Right lobe of liver (tissue), 6 donors: ENCODE results near the gene RBM47. TPM values are rescaled to one million over a fixed set of nuclear protein-coding genes. Genes with fewer than 3 reads are reported as not detected.
"Not testable (repeated sequence)": the region's sequence is repeated elsewhere in the genome, so short reads cannot be mapped to it uniquely, and the experiment has no call there.

ENCODE experiments used
- ATAC-seq, 4 donors: fragments of 200-7000 bp; cut with Tn5 transposase; one replicate each; pipeline ENCODE4 v1.9.1; 2020; ENCODE audit warnings: mild to moderate bottlenecking in 4 of 4, moderate library complexity in 4 of 4
- DNase-seq, 3 donors: peaks; one replicate each; pipeline ENCODE4 v3.0.0-alpha.2; 2020
- H3K27ac ChIP-seq, 3 donors: fragments of 200-600 bp; one replicate each; pipeline ENCODE4 v1.8.0; 2022
- H3K27me3 ChIP-seq, 2 donors: fragments of 200-600 bp; one replicate each; pipeline ENCODE4 v1.8.0; 2022
- H3K36me3 ChIP-seq, 4 donors: fragments of 200-600 bp; sonication (generic) in 1 of 4; one replicate each; pipeline versions ENCODE4 v1.5.1 to v1.8.0; 2017 to 2022; ENCODE audit warnings: control low read depth in 1 of 4
- H3K4me1 ChIP-seq, 4 donors: fragments of 200-600 bp; sonication (generic) in 1 of 4; one replicate each; pipeline versions ENCODE4 v1.5.1 to v1.8.0; 2017 to 2022; ENCODE audit warnings: control low read depth in 1 of 4
- H3K4me3 ChIP-seq, 3 donors: fragments of 200-600 bp; one replicate each; pipeline ENCODE4 v1.8.0; 2022
- H3K9me3 ChIP-seq, 4 donors: fragments of 200-600 bp; sonication (generic) in 1 of 4; one replicate each; pipeline versions ENCODE4 v1.5.1 to v1.8.0; 2017 to 2022; ENCODE audit warnings: control low read depth in 1 of 4
- POLR2A ChIP-seq: fragments of 450-650 bp; IDR thresholded peaks from one replicate; pipeline ENCODE4 v1.6.1; 2017; ENCODE audit warnings: antibody characterized with exemption, mild to moderate bottlenecking
- WGBS: methylation state at CpG from one replicate; pipeline ENCODE4 v1.1.6; 2018; ENCODE audit warnings: low coverage, low lambda C conversion rate; ENCODE audit not compliant: insufficient coverage; ENCODE audit errors: missing lambda C conversion rate; 5-methylcytosine and 5-hydroxymethylcytosine counted together
- intact Hi-C, 2 donors: fragments of 100-400 bp; cut with DNase I; formaldehyde crosslinking; loops; one replicate each; pipeline versions ENCODE4 v1.11.2 to v1.14.1; 2022
- total RNA-seq, 6 experiments: library from RNA; depleted of rRNA in 2 of 6; stranded (reverse); fragments of >200 nt in 2 of 6; fragmentation: NEBNext Ultra II Directional in 3 of 6; extraction: Animal tissue kit (Norgen Biotek cat#: 25700) in 3 of 6; gene quantifications; one replicate each; pipeline versions ENCODE4 v1.1.0 to v1.2.4, GENCODE V29; 2016 to 2023
- TF ChIP-seq, protein P1 (sequence below), 4 donors: fragments of 200-600 bp in 3 of 4; fragments of 450-650 bp in 1 of 4; IDR thresholded peaks; one replicate each; pipeline versions ENCODE4 v1.5.1 to v1.8.0; 2016 to 2022; ENCODE audit warnings: antibody characterized with exemption in 4 of 4, mild to moderate bottlenecking in 2 of 4
- donor health status: DM: no; HTN: yes; CAD: no.
- donor health status: DM: no; HTN: no; CAD: no.
- donor health status: DM: no; HTN: no; CAD: no.
- donor health status: DM: no; HTN: yes; CAD: no.
- donor health status: DM: no; HTN: yes; CAD: no.

Gene RBM47
- total RNA-seq, 6 experiments from 2014 or later: 29.5 to 85.0 (median 51.1) TPM

DNA sequence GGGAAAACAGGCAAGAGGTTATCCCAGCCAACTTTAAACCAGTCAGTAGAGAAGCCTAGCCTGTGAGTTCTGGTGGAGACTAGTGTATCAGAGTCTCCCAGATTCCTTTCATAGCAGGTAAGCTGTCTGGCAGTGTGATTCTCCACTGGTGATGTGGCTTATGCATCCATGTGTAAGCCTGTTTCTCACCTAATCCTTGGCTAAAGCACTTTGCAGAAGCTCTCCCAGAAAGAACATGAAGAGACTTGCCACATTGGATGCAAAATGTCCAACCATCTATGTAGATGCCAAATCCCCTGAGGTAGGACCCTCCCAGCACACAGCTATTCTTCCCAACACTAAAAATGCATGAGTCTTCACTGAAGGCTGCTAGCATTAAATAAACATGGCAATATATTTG lies 182.8 kb downstream of the RBM47 start:
- peaks cover 0 to 8% (median under 1%) of the 10 kb centered on the region in 4 donors for H3K36me3 ChIP-seq
- peak overlapping the region; percentile 65 to 91 (median 72) for H3K27ac ChIP-seq
- no peak for TF ChIP-seq POLR2A
- TF ChIP-seq, protein P1, sequence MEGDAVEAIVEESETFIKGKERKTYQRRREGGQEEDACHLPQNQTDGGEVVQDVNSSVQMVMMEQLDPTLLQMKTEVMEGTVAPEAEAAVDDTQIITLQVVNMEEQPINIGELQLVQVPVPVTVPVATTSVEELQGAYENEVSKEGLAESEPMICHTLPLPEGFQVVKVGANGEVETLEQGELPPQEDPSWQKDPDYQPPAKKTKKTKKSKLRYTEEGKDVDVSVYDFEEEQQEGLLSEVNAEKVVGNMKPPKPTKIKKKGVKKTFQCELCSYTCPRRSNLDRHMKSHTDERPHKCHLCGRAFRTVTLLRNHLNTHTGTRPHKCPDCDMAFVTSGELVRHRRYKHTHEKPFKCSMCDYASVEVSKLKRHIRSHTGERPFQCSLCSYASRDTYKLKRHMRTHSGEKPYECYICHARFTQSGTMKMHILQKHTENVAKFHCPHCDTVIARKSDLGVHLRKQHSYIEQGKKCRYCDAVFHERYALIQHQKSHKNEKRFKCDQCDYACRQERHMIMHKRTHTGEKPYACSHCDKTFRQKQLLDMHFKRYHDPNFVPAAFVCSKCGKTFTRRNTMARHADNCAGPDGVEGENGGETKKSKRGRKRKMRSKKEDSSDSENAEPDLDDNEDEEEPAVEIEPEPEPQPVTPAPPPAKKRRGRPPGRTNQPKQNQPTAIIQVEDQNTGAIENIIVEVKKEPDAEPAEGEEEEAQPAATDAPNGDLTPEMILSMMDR (IDR thresholded peaks at IDR 0.05): no peak
- ATAC-seq: peak in 3 of 4 donors; percentile 38 to 52 (median 52)
- no peaks in the 10 kb centered on the region for H3K27me3 ChIP-seq
- H3K4me1 ChIP-seq: peaks cover 0 to 67% (median 24%) of the 10 kb centered on the region in 4 donors
- no peak for DNase-seq
- intact Hi-C loops: no loop called here
- H3K9me3 ChIP-seq: no peaks in the 10 kb centered on the region
- no peak overlapping the region for H3K4me3 ChIP-seq

DNA sequence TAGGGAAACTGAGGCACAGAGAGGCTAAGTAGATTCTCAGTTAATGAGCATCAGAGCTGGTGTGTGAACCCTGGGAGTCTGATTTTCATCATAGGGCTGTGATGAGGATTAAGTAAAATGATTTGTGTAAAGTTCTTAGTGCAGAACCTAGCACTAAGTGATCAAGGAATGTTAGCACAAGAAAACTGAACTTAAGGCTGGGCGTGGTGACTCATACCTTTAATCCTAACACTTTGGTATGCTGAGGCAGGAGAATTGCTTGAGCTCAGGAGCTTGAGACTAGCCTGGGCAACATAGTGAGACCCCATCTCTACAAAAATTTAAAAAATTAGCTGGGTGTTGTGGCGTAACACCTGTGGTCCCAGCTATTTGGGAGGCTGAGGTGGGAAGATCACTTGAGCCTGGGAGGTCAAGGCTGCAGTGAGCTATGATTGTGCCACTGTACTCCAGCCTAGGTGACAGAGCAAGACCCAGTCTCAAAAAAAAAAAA lies 183.4 kb downstream of the RBM47 start:
- H3K36me3 ChIP-seq, H3K27me3 ChIP-seq, intact Hi-C loops, DNase-seq, H3K9me3 ChIP-seq, H3K4me3 ChIP-seq, ATAC-seq: not testable (repeated sequence)
- Histone ChIP-seq H3K27ac (peak overlapping the region; percentile 65 to 91 (median 72)), H3K4me1 (peaks cover 0 to 67% (median 26%) of the 10 kb centered on the region in 4 donors)
- 93% methylated on average over 2 of the region's 2 CpGs for WGBS

DNA sequence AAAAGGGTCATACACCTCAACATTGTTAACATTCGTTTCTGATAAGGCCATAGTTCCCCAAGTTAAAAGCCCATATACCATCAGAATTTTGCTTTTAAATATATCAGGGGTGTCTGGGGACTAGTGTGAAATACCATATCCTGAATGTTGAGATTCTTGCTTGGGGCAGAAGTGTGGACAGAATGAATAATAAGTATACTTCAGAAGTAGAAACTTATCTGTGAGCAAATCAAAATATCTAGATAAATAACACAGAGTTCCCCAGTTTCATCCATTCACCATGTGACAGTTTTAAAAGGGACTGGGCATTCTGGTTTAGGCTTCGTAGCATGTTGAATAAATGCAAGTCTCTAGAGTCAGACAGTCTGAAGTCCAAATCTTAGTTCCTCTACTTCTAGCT lies 184.0 kb downstream of the RBM47 start:
- Histone ChIP-seq H3K36me3 (peaks cover 0 to 8% (median under 1%) of the 10 kb centered on the region in 4 donors), H3K9me3 (no peaks in the 10 kb centered on the region), H3K27ac (peak overlapping the region in 2 of 3 donors; percentile 13 to 91), H3K4me3 (no peak overlapping the region), H3K27me3 (no peaks in the 10 kb centered on the region), H3K4me1 (peaks cover 0 to 67% (median 24%) of the 10 kb centered on the region in 4 donors)
- 25% methylated on average over 2 of the region's 2 CpGs for WGBS
- ATAC-seq: no peak
- no peak for DNase-seq
- intact Hi-C loops: no loop called here
- TF ChIP-seq, protein P1 (IDR thresholded peaks at IDR 0.05): no peak
- no peak for TF ChIP-seq POLR2A

DNA sequence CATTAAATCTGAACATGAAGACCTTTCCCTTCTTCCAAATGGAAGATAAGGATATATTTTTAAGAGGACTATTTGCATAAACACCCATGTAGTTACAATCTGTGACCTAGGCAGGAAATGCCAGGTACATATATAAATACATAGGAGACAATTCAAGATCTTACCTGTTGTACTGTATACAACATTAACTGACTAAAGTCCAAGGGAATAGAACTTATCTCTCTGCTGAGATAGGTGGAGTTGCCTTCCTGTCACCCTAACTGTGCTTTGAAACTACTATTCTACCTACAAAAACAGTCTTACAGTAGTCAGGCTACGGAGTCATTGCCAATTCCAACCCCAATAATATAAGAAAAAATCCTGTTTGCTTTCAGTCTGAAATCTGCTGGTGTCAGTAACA lies 188.2 kb downstream of the RBM47 start:
- ATAC-seq: peak in 1 of 4 donors; percentile 10
- H3K9me3 ChIP-seq: no peaks in the 10 kb centered on the region
- 67% methylated on average over 1 of the region's 1 CpG for WGBS
- H3K27me3 ChIP-seq: no peaks in the 10 kb centered on the region
- DNase-seq: no peak
- H3K4me1 ChIP-seq: peaks cover 0 to 39% (median 9%) of the 10 kb centered on the region in 4 donors
- no peak for TF ChIP-seq POLR2A
- TF ChIP-seq, protein P1 (IDR thresholded peaks at IDR 0.05): no peak
- peak overlapping the region in 2 of 3 donors; percentile 45 to 66 for H3K27ac ChIP-seq
- no peak overlapping the region for H3K4me3 ChIP-seq
- peaks cover 8 to 20% (median 10%) of the 10 kb centered on the region in 4 donors for H3K36me3 ChIP-seq
- intact Hi-C loops: no loop called here

DNA sequence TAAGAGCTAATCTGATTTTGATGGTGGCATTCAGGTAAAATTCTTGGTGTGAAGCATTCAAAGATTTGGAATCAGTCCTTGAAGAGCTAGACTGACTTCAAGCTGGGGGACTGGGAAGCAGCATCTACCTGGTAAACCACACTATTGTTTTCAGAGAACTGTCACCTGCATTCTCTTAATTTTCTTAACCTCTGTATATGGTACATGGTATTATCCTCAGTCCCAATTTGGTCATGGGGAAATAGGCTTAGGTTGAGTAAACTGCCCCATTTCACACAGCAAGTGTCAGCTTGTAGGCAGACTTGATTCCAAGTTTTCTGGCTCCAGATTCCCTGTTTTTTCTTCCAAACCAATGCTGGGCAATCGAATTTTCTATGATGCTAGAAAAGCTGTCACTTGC lies 190.1 kb downstream of the RBM47 start:
- intact Hi-C loops: no loop called here
- H3K4me1 ChIP-seq: peaks cover 0 to 33% (median 6%) of the 10 kb centered on the region in 4 donors
- H3K27me3 ChIP-seq: no peaks in the 10 kb centered on the region
- H3K27ac ChIP-seq: peak overlapping the region in 1 of 3 donors; percentile 33
- no peaks in the 10 kb centered on the region for H3K9me3 ChIP-seq
- DNase-seq (no peak), ATAC-seq (no peak)
- 30% methylated on average over 1 of the region's 1 CpG for WGBS
- H3K36me3 ChIP-seq: peaks cover 8 to 36% (median 15%) of the 10 kb centered on the region in 4 donors
- H3K4me3 ChIP-seq: no peak overlapping the region
- TF ChIP-seq POLR2A: no peak
- TF ChIP-seq, protein P1 (IDR thresholded peaks at IDR 0.05): no peak
